Measurements from ENCODE around the gene TPD52L2.

DNA sequence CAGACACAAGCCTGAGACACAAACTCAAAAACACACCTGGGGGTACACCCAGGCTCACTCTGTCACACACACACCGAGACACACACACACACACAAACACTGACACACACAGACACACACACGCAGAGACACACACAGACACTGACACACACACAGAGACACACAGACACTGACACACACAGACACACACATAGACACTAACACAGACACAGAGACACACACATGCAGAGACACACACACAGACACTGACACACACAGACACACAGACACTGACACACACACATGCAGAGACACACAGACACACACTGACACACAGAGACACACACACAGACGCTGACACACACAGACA, 18.2 kb upstream of the TPD52L2 start:
- no peak for TF ChIP-seq POLR2A (IDR thresholded peaks at IDR 0.05; ENCODE audit: extremely low read depth, insufficient read length)
- TF ChIP-seq, protein P1, sequence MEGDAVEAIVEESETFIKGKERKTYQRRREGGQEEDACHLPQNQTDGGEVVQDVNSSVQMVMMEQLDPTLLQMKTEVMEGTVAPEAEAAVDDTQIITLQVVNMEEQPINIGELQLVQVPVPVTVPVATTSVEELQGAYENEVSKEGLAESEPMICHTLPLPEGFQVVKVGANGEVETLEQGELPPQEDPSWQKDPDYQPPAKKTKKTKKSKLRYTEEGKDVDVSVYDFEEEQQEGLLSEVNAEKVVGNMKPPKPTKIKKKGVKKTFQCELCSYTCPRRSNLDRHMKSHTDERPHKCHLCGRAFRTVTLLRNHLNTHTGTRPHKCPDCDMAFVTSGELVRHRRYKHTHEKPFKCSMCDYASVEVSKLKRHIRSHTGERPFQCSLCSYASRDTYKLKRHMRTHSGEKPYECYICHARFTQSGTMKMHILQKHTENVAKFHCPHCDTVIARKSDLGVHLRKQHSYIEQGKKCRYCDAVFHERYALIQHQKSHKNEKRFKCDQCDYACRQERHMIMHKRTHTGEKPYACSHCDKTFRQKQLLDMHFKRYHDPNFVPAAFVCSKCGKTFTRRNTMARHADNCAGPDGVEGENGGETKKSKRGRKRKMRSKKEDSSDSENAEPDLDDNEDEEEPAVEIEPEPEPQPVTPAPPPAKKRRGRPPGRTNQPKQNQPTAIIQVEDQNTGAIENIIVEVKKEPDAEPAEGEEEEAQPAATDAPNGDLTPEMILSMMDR (IDR thresholded peaks at IDR 0.05; ENCODE audit: low read depth, low read length), result no peak
